GM23338 (cell line): ENCODE data around the gene PALM. TPM values are rescaled to one million over a fixed set of nuclear protein-coding genes. Genes with fewer than 3 reads are reported as not detected.
A peak's percentile ranks its signal among the peaks of the same experiment; 100 is the strongest.

Experiments used
- ATAC-seq: fragments of 200-7000 bp; cut with Tn5 transposase; 3 replicates; pipeline ENCODE4 v1.9.1; 2020
- DNase-seq: peaks from one replicate; pipeline ENCODE4 v3.0.0-alpha.2; 2015; ENCODE audit warnings: low spot score
- H2AFZ ChIP-seq: fragments of 200-600 bp; sonication (generic); 2 replicates; pipeline ENCODE4 v1.8.0; 2016; ENCODE audit warnings: antibody characterized with exemption, mild to moderate bottlenecking, moderate library complexity
- H3F3A ChIP-seq: fragments of 200-600 bp; sonication (generic); replicated peaks from 2 replicates; pipeline ENCODE4 v1.8.0; 2017; ENCODE audit warnings: antibody characterized with exemption, mixed run types, low read depth
- H3K27ac ChIP-seq: fragments of 200-600 bp; sonication (generic); 2 replicates; pipeline ENCODE4 v1.6.1; 2016; ENCODE audit warnings: low read depth
- H3K27me3 ChIP-seq: fragments of 200-600 bp; sonication (generic); 2 replicates; pipeline ENCODE4 v1.8.0; 2016; ENCODE audit warnings: mild to moderate bottlenecking, mixed run types, moderate library complexity; ENCODE audit not compliant: insufficient read depth
- H3K36me3 ChIP-seq: fragments of 200-600 bp; sonication (generic); 2 replicates; pipeline ENCODE4 v1.8.0; 2016; ENCODE audit warnings: mild to moderate bottlenecking; ENCODE audit not compliant: insufficient read depth
- H3K4me1 ChIP-seq: fragments of 200-600 bp; sonication (generic); 2 replicates; pipeline ENCODE4 v1.8.0; 2016; ENCODE audit warnings: mild to moderate bottlenecking, moderate library complexity; ENCODE audit not compliant: insufficient read depth
- H3K4me2 ChIP-seq: fragments of 200-600 bp; sonication (generic); 2 replicates; pipeline ENCODE4 v1.7.1; 2017; ENCODE audit warnings: mixed run types
- H3K4me3 ChIP-seq: fragments of 200-600 bp; sonication (generic); 2 replicates; pipeline ENCODE4 v1.6.1; 2016; ENCODE audit warnings: mixed run types
- H3K79me2 ChIP-seq: fragments of 200-600 bp; sonication (generic); replicated peaks from 2 replicates; pipeline ENCODE4 v1.8.0; 2017; ENCODE audit warnings: mild to moderate bottlenecking; ENCODE audit not compliant: insufficient read depth
- H3K9me2 ChIP-seq: fragments of 200-600 bp; sonication (generic); 2 replicates; pipeline ENCODE4 v1.8.0; 2017; ENCODE audit not compliant: insufficient read depth
- H4K20me1 ChIP-seq: fragments of 200-600 bp; sonication (generic); replicated peaks from 2 replicates; pipeline ENCODE4 v1.8.0; 2017; ENCODE audit warnings: mild to moderate bottlenecking; ENCODE audit not compliant: insufficient read depth
- H3K27ac Mint-ChIP-seq: 2 replicates; pipeline ENCODE4 v1.8.0; 2020; ENCODE audit warnings: inconsistent platforms, mild to moderate bottlenecking, moderate library complexity, mixed read lengths
- H3K27me3 Mint-ChIP-seq: 3 replicates; pipeline ENCODE4 v1.8.0; 2022; ENCODE audit warnings: low read depth, mild to moderate bottlenecking, moderate library complexity, mixed read lengths, inconsistent platforms; ENCODE audit not compliant: insufficient read depth, poor library complexity
- H3K36me3 Mint-ChIP-seq: 3 replicates; pipeline ENCODE4 v1.8.0; 2021; ENCODE audit warnings: low read depth, mild to moderate bottlenecking, inconsistent platforms, moderate library complexity, mixed read lengths
- H3K4me1 Mint-ChIP-seq: 3 replicates; pipeline ENCODE4 v1.8.0; 2020; ENCODE audit warnings: mild to moderate bottlenecking, inconsistent platforms, mixed read lengths
- H3K4me3 Mint-ChIP-seq: 3 replicates; pipeline ENCODE4 v1.8.0; 2021; ENCODE audit warnings: moderate library complexity, mild to moderate bottlenecking, inconsistent platforms, mixed read lengths
- H3K9me3 Mint-ChIP-seq: 3 replicates; pipeline ENCODE4 v1.8.0; 2020; ENCODE audit warnings: moderate library complexity, mild to moderate bottlenecking, inconsistent platforms, mixed read lengths
- EZH2 ChIP-seq: fragments of 200-600 bp; sonication (generic); IDR thresholded peaks from one replicate; pipeline ENCODE4 v1.8.0; 2017; ENCODE audit warnings: antibody characterized with exemption, mild to moderate bottlenecking, low read depth; ENCODE audit not compliant: unreplicated experiment
- EZH2phosphoT487 ChIP-seq: fragments of 200-600 bp; sonication (generic); IDR thresholded peaks from one replicate; pipeline ENCODE4 v1.8.1; 2018; ENCODE audit warnings: antibody characterized with exemption; ENCODE audit not compliant: unreplicated experiment
- NANOG ChIP-seq: IDR thresholded peaks from 2 replicates; pipeline ENCODE4 v1.6.1; 2016; ENCODE audit warnings: antibody characterized with exemption, borderline replicate concordance
- POLR2AphosphoS5 ChIP-seq: IDR thresholded peaks from 2 replicates; pipeline ENCODE4 v1.6.1; 2016; ENCODE audit warnings: antibody characterized with exemption, low read depth
- STAT1 ChIP-seq: IDR thresholded peaks from one replicate; pipeline ENCODE4 v1.6.1; 2016; ENCODE audit warnings: antibody characterized with exemption; ENCODE audit not compliant: unreplicated experiment
- ZNF114 ChIP-seq: fragments of 250-450 bp; sonication (Bioruptor Pico); IDR thresholded peaks from 2 replicates; pipeline ENCODE4 v1.5.0; 2020; ENCODE audit warnings: mild to moderate bottlenecking, moderate library complexity
- polyA plus RNA-seq: library from polyadenylated mRNA; unstranded; fragments of >200 nt; fragmentation: Nextera tagmentation; extraction: Ambion mirVana; gene quantifications from 2 replicates; pipeline ENCODE4 v1.2.1, GENCODE V29; 2016
- total RNA-seq: library from RNA; depleted of rRNA; stranded (reverse); fragments of >200 nt; shearing (Covaris generic); gene quantifications from 2 replicates; pipeline ENCODE4 v1.2.3, GENCODE V29; 2014
- TF ChIP-seq, protein P1 (sequence below), 2 experiments: fragments of 200-600 bp in 1 of 2; sonication (generic) in 1 of 2; conservative IDR thresholded peaks; 2 replicates each; pipeline versions ENCODE4 v1.5.1 to v1.6.1; 2016 to 2017; ENCODE audit warnings: antibody characterized with exemption in 2 of 2, low read depth in 2 of 2, mild to moderate bottlenecking in 2 of 2, moderate library complexity in 1 of 2
- TF ChIP-seq, protein P2 (sequence below): IDR thresholded peaks from 2 replicates; pipeline ENCODE4 v1.6.1; 2016; ENCODE audit warnings: antibody characterized with exemption
- TF ChIP-seq, protein P3 (sequence below): IDR thresholded peaks from one replicate; pipeline ENCODE4 v1.6.1; 2018; ENCODE audit warnings: antibody characterized with exemption; ENCODE audit not compliant: unreplicated experiment

Gene PALM
- total and polyA plus RNA-seq, 2 experiments from 2014 or later: 3.8 to 26.1 TPM

DNA sequence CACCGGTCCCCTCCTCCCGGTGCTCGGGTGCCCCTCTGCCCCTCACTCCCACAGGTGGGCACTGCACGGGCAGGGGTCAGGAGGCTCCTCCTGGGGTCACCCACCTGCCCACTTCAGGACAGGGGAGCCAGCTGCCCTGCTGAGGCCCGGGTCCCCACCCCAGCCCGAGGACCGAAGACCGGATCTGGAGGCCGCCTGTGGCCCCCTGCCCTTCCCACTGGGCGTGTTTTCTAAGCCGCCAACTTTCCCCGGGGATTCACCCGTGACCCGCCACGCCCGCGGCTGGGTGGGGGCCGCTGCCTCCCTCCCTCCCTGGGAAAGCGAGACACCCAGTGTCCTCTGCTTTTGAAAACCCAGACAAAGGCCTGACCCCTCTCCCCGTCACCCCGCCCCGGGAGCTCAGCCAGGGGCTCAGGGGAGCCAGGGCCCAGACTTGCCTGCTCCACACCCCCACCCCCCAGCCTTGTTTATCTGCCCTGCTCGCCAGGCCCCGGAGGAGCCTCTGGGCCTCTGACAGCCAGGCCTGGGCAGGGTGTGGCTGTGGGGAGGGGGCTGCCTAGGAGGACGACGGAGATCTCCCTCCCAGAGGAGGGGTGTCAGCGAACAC, 1.3 kb downstream of the PALM start:
- no peak for DNase-seq
- H3K27ac ChIP-seq: no peak overlapping the region
- peaks cover 13% of the 10 kb centered on the region for H3K27me3 Mint-ChIP-seq
- peak overlapping the region; percentile 69 for H3K4me3 ChIP-seq
- H3K27ac Mint-ChIP-seq: no peak overlapping the region
- TF ChIP-seq, protein P1, sequence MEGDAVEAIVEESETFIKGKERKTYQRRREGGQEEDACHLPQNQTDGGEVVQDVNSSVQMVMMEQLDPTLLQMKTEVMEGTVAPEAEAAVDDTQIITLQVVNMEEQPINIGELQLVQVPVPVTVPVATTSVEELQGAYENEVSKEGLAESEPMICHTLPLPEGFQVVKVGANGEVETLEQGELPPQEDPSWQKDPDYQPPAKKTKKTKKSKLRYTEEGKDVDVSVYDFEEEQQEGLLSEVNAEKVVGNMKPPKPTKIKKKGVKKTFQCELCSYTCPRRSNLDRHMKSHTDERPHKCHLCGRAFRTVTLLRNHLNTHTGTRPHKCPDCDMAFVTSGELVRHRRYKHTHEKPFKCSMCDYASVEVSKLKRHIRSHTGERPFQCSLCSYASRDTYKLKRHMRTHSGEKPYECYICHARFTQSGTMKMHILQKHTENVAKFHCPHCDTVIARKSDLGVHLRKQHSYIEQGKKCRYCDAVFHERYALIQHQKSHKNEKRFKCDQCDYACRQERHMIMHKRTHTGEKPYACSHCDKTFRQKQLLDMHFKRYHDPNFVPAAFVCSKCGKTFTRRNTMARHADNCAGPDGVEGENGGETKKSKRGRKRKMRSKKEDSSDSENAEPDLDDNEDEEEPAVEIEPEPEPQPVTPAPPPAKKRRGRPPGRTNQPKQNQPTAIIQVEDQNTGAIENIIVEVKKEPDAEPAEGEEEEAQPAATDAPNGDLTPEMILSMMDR (conservative IDR thresholded peaks at IDR 0.05; ENCODE audit: low read depth in 2 of 2): no peak
- TF ChIP-seq NANOG (no peak), ZNF114 (no peak), EZH2 (no peak), EZH2phosphoT487 (no peak), POLR2AphosphoS5 (no peak), STAT1 (no peak)
- TF ChIP-seq, protein P2, sequence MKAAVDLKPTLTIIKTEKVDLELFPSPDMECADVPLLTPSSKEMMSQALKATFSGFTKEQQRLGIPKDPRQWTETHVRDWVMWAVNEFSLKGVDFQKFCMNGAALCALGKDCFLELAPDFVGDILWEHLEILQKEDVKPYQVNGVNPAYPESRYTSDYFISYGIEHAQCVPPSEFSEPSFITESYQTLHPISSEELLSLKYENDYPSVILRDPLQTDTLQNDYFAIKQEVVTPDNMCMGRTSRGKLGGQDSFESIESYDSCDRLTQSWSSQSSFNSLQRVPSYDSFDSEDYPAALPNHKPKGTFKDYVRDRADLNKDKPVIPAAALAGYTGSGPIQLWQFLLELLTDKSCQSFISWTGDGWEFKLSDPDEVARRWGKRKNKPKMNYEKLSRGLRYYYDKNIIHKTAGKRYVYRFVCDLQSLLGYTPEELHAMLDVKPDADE: no peak
- H4K20me1 ChIP-seq: 0 out of 2 replicates have a peak, but pooled peaks cover 6% of the 10 kb centered on the region
- no peaks in the 10 kb centered on the region for H3K36me3 ChIP-seq
- ATAC-seq: peak; percentile 30
- H3K27me3 ChIP-seq: peaks cover 10% of the 10 kb centered on the region
- H3F3A ChIP-seq: 0 out of 2 replicates have a peak, but pooled peaks cover 16% of the 10 kb centered on the region
- peaks cover 10% of the 10 kb centered on the region; the same call in 1 of the 2 replicates for H3K4me1 ChIP-seq
- H3K9me2 ChIP-seq: no peaks in the 10 kb centered on the region
- H3K9me3 Mint-ChIP-seq: peaks cover 12% of the 10 kb centered on the region; the same call in 2 of the 3 replicates
- H3K4me2 ChIP-seq: peak overlapping the region; percentile 90
- no peak overlapping the region; the same call in 1 of the 2 replicates for H2AFZ ChIP-seq
- H3K4me1 Mint-ChIP-seq: peaks cover 13% of the 10 kb centered on the region
- no peaks in the 10 kb centered on the region for H3K79me2 ChIP-seq
- H3K4me3 Mint-ChIP-seq: no peak overlapping the region
- H3K36me3 Mint-ChIP-seq: peaks cover 4% of the 10 kb centered on the region; the same call in 1 of the 3 replicates

DNA sequence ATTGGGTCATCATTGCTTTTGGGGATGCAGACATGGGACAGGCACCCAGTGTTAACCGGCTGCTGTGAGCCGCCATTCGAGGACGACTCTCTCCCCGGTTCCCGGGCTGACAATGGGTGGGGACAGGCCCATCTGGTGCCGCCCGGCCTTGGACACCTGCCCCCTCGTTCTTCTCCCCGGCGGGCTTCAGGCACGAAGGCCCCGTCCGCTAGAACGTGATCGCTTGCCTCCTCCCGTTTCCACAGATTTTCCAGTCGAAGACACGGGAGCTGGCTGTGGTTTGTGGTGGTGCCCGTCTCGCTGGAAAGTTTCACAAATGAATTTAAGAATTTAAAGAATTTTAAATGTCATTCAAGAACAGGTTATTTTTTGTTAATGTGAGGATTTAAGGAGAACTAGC, 2.0 kb downstream of the PALM start:
- Mint-ChIP-seq H3K4me3 (peak overlapping the region; percentile 53; the same call in 2 of the 3 replicates), H3K36me3 (peaks cover 7% of the 10 kb centered on the region; the same call in 1 of the 3 replicates), H3K4me1 (peaks cover 13% of the 10 kb centered on the region), H3K9me3 (peaks cover 18% of the 10 kb centered on the region; the same call in 2 of the 3 replicates), H3K27me3 (peaks cover 11% of the 10 kb centered on the region), H3K27ac (no peak overlapping the region)
- Histone ChIP-seq H3K27ac (no peak overlapping the region), H2AFZ (no peak overlapping the region), H3K4me2 (peak overlapping the region; percentile 38; the same call in 1 of the 2 replicates), H3K27me3 (peaks cover 10% of the 10 kb centered on the region), H3K4me3 (no peak overlapping the region), H3K36me3 (no peaks in the 10 kb centered on the region), H3K79me2 (no peaks in the 10 kb centered on the region), H3K4me1 (peaks cover 10% of the 10 kb centered on the region; the same call in 1 of the 2 replicates), H3F3A (0 out of 2 replicates have a peak, but pooled peaks cover 16% of the 10 kb centered on the region), H3K9me2 (no peaks in the 10 kb centered on the region), H4K20me1 (0 out of 2 replicates have a peak, but pooled peaks cover 6% of the 10 kb centered on the region)
- TF ChIP-seq, protein P2: no peak
- TF ChIP-seq, protein P1 (conservative IDR thresholded peaks at IDR 0.05; ENCODE audit: low read depth in 2 of 2): no peak
- TF ChIP-seq, protein P3, sequence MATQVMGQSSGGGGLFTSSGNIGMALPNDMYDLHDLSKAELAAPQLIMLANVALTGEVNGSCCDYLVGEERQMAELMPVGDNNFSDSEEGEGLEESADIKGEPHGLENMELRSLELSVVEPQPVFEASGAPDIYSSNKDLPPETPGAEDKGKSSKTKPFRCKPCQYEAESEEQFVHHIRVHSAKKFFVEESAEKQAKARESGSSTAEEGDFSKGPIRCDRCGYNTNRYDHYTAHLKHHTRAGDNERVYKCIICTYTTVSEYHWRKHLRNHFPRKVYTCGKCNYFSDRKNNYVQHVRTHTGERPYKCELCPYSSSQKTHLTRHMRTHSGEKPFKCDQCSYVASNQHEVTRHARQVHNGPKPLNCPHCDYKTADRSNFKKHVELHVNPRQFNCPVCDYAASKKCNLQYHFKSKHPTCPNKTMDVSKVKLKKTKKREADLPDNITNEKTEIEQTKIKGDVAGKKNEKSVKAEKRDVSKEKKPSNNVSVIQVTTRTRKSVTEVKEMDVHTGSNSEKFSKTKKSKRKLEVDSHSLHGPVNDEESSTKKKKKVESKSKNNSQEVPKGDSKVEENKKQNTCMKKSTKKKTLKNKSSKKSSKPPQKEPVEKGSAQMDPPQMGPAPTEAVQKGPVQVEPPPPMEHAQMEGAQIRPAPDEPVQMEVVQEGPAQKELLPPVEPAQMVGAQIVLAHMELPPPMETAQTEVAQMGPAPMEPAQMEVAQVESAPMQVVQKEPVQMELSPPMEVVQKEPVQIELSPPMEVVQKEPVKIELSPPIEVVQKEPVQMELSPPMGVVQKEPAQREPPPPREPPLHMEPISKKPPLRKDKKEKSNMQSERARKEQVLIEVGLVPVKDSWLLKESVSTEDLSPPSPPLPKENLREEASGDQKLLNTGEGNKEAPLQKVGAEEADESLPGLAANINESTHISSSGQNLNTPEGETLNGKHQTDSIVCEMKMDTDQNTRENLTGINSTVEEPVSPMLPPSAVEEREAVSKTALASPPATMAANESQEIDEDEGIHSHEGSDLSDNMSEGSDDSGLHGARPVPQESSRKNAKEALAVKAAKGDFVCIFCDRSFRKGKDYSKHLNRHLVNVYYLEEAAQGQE: no peak
- ATAC-seq (no peak), DNase-seq (no peak)
